Activated CD8-positive, alpha-beta memory T cell treated with anti-CD3 and anti-CD28 coated beads for 1 hour (primary cell): Measurements from ENCODE around the gene TCEA3.

Experiments
- DNase-seq, 2 donors: peaks; one replicate each; pipeline ENCODE4 v3.0.0-alpha.2; 2020; ENCODE audit warnings: low read depth in 1 of 2; ENCODE audit errors: extremely low read depth in 1 of 2

Gene TCEA3

DNA sequence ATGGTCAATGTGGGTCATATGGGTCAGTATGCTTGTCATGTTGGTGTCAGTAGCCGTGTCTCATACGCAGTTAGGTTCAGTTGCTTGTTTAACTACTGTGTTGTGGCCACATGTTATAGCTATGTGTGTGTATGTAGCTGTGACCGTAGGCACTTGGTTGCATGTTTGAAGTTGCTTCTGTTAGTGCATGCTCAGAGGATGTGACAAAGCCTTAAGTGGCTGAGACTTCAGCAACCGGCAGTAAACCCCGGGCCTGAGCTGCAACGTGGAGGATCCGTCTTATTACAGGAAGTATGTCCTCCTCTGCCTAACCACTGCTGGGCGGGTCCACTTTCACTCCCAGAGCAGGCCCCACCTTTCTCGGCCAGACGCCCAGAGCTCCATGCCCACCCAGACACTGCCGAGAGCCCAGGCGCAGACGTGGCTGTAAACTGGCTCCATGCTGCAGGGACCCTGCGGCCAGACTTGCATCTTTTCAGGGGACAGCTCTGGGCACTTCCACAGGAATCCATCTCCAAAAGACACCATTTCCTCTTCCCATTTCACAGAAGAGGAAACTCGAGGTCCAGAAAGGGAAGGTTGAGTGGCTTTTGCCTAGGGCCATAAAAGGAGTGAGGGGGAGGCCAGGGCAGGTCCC, 2.2 kb downstream of the TCEA3 start:
- no peak for DNase-seq

DNA sequence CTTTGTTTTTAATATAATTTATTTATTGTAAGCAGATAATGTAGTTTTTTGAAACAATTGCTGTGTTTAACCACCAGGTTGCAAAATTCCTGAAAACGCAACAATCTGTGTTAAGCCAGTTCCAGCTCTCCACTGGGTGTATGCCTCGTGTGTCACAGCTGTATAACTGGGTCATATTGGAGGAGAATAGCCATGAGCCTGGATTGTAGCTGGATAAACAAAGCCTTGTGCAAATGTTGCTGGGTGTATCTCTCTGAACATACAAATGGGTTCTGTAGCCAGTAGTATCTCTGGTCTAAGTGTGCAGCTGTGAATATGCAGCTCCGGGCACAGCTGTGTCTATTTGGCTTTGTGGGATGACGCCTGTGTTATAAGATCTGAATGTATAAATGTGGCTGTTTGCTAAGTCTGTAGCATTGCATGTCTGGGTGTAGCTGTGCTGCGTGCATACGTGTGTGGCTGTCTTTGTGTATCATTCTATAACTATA, 2.8 kb downstream of the TCEA3 start:
- DNase-seq: no peak

DNA sequence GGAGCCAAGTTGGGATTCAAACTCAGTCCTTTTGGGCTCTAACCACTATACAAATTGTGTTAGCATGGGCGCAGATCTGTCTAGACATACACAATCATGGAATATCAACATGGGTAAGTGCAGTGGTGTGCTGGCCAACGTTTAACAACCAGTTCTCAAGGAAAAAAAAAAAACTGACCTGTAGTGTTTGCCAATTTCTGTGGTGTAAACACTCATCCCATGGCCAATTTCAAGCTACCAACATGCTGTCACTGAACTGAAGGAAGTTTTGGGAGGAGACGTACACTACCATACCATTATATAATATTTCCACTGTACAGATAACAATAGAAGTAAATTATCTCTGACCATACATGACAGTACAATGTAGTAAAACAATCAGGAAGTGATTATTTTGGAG, 3.2 kb downstream of the TCEA3 start:
- DNase-seq: no peak

DNA sequence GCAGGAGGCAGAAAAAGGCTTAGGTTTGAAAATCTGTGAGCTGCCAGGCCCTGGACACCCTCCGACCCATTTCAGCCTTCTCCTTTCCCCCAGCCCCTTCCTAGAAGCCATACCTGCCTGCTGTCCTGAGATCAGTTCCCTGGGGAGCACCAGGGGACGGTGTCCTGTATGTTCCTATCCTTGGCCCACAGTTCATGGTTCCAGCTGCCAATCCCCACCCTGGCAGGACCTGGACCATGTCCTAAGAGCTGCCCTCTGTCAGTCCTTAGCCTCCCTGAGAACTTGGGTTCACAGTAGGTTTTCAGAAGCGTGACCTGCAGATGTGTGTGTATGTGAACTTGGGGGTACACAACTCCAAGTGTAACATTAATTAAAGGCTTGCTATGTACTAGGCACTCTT, 3.8 kb downstream of the TCEA3 start:
- DNase-seq: no peak

DNA sequence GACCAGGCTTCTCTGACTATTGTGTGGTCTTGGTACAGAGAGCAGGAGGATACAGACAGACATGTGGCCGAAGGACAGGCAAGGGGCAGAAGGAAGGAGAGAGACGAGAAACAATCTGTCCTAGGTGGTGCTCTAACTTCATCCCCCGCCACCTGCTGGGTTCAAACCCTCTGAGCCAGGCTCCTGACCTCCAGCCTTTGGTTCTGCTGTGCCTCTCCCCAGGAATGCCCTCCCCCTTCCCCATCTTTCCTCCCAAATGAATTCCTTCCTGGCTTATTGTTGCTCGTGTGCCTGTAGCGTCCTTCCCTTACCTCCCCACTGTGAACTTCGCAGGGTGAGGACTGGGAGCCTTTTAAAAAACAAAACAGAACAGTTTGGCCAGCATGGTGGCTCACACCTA, 5.4 kb downstream of the TCEA3 start:
- DNase-seq: no peak

DNA sequence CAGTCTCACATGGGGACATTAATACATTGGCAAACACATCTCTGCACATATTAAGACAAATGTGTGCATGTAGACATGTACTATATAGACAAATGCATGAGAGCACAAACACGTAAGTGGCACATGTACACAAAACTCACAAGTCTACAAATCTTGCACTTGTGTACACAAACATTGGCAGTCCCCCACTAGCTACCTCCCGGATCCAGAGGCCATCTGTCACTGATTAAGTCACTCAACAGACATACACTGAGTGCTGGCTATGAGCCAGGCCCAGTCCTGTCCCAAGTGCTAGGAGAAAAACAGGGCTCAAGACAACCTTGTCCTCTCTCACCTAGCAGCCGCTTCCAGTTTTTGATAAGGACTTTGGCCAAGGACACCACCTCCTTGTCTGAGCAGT, 7.0 kb downstream of the TCEA3 start:
- DNase-seq: no peak

DNA sequence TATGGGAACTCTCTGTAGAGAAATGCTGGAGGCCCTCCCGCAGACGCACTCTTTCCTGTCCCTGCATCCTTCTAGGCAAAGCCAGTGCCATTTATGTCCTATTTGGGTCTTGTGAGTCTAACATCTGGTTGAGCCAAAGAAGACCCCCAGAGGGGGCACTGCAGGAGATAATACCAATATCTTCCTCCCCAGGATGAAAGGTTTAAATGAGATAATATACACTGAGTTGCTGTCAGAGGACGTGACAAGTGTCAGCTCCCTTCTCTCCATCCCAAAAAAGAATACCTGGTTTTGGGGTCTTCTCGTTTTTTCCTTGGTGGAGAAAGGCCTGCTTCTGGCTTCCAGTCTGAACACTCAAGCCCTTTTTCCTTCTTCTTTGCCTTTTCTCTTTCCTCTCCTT, 7.6 kb downstream of the TCEA3 start:
- DNase-seq: no peak

DNA sequence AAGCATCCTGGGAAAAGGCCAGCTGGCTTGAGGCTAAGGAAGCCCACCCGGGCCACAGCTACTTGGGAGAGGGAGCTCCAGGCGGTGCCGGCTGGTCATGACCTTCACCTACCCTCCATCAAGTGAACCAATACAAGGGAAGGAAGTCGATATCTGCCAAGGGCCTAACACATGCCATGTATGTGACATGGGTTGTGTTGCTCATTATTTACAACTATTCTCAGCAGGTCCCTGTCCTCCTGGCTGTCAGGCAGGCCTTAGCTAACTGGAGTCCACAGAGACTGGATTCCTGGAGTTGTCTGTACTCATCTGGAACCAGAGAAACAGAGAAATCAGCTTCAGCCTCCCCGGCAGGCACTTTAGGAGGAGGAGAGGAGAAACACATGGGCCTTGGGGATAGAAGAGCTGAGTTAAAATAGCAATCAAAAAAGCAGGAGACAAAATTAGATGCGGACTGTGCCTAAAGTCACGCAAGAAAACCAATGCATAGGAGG, 15.7 kb downstream of the TCEA3 start:
- no peak for DNase-seq

DNA sequence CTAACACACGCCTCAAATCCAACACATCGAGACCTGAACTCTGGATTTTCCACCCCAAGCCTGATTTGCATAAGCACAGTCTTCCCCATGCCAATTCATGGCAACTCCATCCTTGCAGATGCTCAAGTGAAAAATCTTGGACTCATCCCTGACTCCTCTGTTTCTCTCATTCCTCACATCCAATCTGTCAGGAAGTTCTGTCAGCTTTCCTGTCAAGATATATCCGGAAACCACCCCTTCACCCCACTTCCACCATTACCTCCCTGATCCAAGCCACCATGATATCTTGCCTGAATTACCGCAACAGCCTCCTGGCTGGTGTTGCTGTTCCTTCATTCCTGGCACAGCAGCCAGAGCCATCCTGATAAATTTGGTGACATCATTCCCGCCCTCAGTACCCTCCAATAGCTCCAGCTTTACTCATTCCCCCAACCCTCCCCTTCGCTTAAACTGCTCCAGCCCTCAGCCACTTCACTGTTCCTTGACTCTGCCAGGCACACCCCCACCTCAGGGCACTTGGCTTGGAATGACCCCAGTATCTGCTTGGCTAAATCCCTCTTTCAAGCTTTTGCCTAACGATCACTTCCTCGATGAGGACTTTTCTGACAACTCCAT, 17.4 kb downstream of the TCEA3 start:
- DNase-seq: no peak

DNA sequence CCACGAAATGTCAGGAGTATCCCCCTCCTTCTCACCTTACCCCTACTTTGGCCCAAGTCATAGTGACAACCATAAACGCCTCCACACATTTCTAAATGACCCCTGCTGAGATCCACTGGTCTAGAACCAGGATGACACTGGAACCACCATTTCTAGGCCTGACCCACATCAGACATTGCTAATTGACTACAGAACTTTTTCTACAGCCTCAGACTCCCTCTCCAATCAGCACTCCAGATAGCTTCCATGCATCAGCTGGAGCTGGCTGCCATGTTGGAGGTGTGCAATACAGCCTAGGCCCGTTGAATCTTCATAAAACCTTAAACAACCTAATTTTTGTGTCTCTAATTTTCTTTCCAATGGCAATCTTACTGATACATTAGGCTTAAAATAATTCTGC, 18.6 kb downstream of the TCEA3 start:
- DNase-seq: no peak

DNA sequence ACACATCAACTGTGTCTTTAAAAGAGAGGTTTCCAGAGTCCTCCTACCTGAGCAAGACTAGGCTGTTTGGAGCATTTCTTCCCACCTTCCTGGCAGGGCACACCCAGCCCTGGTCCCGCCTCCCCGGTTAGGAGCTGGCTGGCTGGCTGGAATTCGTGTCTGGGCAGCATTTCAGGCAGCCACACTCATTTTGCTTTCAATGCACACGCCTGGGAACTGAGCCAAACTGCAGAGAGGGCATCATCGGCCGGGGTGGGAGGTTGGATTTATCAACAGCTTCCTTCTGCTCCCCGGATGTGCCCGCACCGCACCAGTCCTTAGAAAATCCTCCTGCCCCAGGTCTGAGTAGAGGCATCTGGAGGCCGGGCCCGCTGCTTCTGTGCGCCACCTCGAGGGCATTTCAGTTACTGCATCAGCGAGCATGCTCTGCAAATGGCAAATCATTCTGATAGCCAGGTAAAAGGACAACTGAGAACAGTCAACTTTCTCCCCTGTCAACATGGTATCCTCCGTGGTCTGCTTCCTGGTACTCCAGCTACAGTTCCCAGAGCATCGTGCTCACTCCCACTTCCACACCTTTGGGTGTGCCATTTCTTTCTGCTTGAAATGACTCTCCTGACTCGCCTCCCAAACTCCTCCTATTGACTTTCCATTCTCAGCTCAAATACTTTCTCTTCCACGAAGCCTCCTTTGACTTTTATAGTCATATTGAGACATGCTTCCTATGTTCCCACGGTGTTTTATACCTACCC, 20.6 kb downstream of the TCEA3 start:
- peak; percentile 44 to 72 for DNase-seq

DNA sequence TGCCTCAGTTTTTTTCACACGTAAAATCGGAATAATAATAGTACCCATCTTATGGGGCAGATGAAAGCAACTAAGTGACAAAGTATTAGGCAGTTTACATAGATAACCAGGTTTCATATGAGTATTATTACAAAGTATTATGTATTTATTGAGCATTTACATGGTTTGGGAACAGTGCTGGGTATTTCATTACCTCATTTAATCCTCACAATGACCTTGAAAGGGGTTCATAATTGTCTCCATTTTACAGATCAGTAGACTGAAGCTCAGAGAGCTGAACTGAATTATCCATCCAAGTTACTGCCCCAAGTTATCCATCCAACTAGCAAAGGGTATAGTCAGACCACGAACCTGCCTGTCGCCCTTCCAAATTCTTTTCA, 21.2 kb downstream of the TCEA3 start:
- no peak for DNase-seq

DNA sequence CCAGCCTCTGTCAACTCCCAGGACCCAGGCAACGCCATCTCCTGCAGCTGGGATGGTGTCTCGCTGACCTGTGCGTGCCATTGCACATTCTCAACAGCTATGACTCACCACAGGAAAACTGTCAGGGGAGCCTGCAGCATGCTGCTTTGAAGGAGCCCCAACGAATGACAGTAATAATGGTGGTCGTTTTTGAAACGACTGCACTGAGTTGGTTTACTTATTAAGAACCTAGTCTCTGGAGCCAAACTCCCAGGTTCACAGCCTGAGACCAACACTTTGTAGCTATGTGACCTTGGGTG, 21.6 kb downstream of the TCEA3 start:
- no peak for DNase-seq

DNA sequence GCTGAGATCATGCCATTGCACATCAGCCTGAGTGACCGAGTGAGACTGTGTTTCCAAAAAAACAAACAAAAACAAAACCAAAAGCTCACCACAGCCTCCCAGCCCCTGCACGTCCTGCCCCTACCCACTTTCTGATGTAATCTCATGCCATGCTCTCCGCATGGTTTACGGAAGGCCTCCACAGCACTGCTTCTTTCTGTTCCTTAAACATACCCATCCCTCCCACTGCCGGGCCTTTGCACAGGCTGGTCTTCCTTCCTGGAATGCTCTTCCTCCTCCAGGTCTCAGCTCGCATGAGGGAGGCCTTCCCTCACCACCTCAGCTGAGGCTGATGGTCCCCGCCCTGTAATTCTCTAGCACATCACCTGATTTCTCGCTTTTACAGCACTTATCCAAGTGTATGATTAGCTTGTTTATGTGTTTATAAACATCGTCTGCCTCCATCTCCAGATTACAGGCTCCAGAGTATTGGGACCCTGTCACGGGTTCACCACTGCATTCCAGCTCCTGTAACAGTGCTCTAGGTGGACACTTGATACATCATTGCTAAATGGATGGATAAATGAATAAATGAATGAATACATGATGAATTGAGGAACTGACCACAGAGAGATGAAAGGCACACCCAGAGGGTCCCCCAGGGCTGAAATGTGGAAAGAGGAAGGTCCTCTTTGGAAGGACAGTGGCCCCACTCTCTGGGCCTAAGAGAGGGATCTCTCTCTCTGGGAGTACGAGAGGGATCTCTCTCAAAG, 22.1 kb downstream of the TCEA3 start:
- no peak for DNase-seq

DNA sequence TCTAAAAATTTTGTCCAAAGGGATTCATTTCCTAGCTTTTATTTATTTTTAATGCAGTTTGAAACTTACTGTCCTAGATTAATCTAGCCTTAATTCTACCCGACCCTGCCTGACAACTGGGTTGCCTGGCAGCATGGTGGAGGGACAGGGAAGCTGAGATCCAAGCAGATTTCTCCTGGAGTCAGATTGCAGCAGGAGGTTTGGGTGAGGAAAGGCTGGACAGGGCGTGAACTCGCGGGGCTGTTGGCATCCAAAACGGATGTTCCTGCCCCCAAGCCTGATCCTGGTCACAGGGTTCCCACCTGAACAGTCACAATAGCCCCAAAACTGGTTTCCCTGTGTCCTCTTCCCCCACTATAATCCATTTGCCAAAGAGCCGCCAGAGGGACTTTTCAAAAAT, 23.2 kb downstream of the TCEA3 start:
- DNase-seq: no peak

DNA sequence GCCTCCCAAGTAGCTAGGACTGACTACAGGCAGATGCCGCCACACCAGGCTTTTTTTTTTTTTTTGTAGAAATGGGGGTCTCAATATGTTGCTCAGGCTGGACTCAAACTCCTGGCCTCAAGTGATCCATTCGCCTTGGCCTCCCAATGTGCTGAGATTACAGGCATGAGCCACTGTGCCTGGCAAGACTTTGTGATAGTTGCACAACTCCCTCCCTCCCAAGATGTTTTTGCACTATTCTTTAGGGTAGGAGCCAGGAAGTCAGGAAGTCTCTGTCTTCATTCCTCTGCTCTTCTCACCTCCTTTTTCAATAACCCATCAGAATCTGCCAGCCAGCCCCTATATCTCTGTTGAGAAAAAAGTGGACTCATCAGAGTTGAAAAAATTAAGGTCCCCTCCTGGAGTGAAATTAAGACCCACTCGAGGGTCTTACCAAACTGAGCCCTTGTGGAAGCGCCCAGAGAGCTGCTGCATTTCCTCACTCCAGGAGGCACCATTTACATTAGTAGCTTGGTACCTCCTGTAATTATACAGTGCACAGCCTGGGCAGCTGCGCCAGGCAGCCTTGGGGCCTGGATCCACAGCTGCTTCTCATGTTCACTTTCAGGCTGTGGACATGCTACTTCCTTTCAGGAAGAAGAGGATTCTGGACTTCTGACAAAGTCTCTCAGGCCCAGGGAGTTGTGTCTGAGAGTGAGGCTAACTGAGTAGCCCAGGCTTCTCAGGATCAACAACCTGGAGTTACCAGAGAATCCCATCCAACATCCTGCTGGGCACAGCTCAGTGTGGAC, 24.0 kb downstream of the TCEA3 start:
- DNase-seq: no peak

DNA sequence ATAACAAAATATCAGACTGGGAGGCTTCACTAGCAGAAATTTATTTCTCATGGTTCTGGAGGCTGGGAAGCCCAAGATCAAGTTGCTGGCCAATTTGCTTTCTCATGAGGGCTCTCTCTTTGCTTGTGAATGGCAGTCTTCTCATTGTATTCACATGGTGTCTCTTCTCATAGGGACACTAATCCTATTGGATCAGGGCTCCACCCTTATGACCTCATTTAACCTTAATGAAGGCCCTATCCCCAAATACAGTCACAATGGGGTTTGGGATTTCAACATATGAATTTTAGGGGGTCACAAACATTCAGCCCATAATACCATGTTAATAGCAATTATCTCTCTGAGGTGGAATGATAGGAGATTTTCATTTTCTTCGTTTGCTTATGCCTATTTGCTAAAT, 25.3 kb downstream of the TCEA3 start:
- DNase-seq: no peak

DNA sequence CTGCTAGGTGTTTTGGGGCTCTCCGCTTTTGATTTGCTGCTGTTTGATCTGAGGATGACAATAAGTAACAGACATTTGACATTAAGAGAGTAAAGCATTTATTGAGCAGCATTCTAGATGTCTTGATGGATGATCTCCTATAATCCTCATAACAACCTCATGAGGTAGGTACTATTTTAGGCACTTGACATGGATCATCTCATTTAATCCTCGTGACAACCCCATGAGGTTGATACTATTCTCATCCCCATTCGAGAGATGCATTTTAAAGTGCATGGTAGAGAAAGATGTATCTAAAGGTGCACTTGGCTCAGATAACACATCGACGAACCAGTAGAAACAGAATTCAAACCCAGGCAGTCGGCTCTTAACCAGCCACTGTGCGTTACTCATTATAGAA, 26.6 kb downstream of the TCEA3 start:
- no peak for DNase-seq

DNA sequence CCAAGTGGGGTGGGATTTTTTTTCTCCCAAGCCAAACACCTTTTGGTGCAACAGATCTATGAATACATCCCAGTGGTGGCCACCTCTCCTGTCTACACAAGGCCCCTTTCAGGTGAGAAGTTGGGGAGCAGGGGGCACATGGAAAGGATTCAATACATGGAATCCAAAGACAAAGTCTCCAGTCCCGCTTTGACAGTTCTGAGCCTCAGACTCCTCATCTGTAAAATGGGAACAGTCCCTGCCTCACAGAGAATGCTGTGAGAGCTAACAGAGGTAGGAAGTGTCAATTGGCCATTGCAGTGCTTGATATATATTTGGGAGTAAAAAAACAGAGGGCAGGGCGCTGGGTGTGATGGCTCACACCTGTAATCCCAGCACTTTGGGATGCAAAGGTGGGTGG, 28.2 kb downstream of the TCEA3 start:
- no peak for DNase-seq

DNA sequence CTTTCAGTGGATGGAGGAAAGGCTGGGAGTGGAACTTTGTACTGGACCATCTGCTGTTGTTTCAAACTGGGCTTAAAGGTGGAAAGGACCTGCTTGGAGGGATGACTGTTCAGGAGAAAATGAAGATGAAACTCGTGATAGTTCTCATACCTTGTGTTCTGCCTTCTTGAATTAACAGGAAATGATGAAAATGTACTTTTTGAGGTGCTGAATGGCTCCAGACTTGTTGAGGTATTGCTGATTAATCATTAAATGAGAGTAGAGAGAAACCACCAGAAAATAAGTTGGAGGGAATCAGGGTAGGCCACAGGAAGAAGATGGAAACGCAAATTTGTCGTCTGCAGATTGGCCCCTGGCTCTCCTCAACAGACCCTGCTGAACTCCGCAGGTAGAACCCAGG, 28.7 kb downstream of the TCEA3 start:
- DNase-seq: no peak
